A549 (cell line): ENCODE measurements around the gene PLCB3. TPM values are rescaled to one million over a fixed set of nuclear protein-coding genes. Genes with fewer than 3 reads are reported as not detected.

Source experiments
- ATAC-seq, 2 experiments: fragments of 200-7000 bp in 1 of 2; fragments of >200 bp in 1 of 2; cut with Nextera tagmentation in 1 of 2; cut with Tn5 transposase in 1 of 2; 3 replicates each; pipeline versions ENCODE4 v1.8.0 to v1.9.1; 2018 to 2020; ENCODE audit warnings: mild to moderate bottlenecking in 1 of 2, moderate library complexity in 1 of 2
- CTCF ChIA-PET: fragments of 300-600 bp; sonication (Branson Sonifier 250); formaldehyde crosslinking; extraction: SDS; loops from one replicate; lab custom pipeline; 2021; ENCODE audit warnings: antibody characterized with exemption, inconsistent platforms; lab: Yijun Ruan, JAX
- POLR2A ChIA-PET: fragments of 350-600 bp; formaldehyde crosslinking; extraction: SDS; loops from one replicate; lab custom pipeline; 2021; ENCODE audit warnings: antibody characterized with exemption, inconsistent platforms; lab: Yijun Ruan, JAX
- DNase-seq, 2 experiments: peaks; one replicate each; pipeline versions ENCODE4 v3.0.0 to v3.0.0-alpha.2; 2011 to 2016; ENCODE audit warnings: low read depth in 1 of 2, low spot score in 1 of 2
- FAIRE-seq: peaks from 2 replicates; lab custom pipeline; 2011; peaks lifted over from hg19 to GRCh38; lab: Jason Lieb, UNC
- H3K27ac ChIP-seq, 2 experiments: fragments of >200 bp; sonication (Bioruptor Twin); formaldehyde crosslinking; 3 replicates each; pipeline ENCODE4 v1.5.1; 2016 to 2017
- H3K4me1 ChIP-seq: fragments of >200 bp; sonication (Bioruptor Twin); formaldehyde crosslinking; 3 replicates; pipeline ENCODE4 v1.6.1; 2016
- H3K4me2 ChIP-seq: fragments of >200 bp; sonication (Bioruptor Twin); formaldehyde crosslinking; 3 replicates; pipeline ENCODE4 v1.6.1; 2016
- H3K4me3 ChIP-seq: fragments of >200 bp; sonication (Bioruptor Twin); formaldehyde crosslinking; 3 replicates; pipeline ENCODE4 v1.5.1; 2016
- H3K9me3 ChIP-seq: fragments of >200 bp; sonication (Bioruptor Twin); formaldehyde crosslinking; 3 replicates; pipeline ENCODE4 v1.6.1; 2016
- CEBPB ChIP-seq, 2 experiments: fragments of >200 bp in 1 of 2; sonication (Bioruptor Twin) in 1 of 2; formaldehyde crosslinking in 1 of 2; IDR thresholded peaks; 2 replicates each; pipeline ENCODE4 v1.6.1; 2012 to 2016
- CHD2 ChIP-seq: fragments of 150-350 bp; IDR thresholded peaks from 2 replicates; pipeline ENCODE4 v1.6.1; 2014; ENCODE audit warnings: low read length; ENCODE audit not compliant: partially characterized antibody
- EP300 ChIP-seq, 2 experiments: fragments of >200 bp; sonication (Bioruptor Twin); formaldehyde crosslinking; IDR thresholded peaks; 2 replicates in 1 of 2; 3 replicates in 1 of 2; pipeline ENCODE4 v1.6.1; 2016 to 2017
- FOXS1 ChIP-seq: fragments of 250-450 bp; sonication (Bioruptor Pico); IDR thresholded peaks from 2 replicates; pipeline ENCODE4 v1.5.0; 2020; ENCODE audit warnings: mild to moderate bottlenecking, moderate library complexity
- HDAC2 ChIP-seq: fragments of 200-600 bp; sonication (generic); IDR thresholded peaks from 2 replicates; pipeline ENCODE4 v1.6.1; 2016
- HOXB13 ChIP-seq: fragments of 250-450 bp; sonication (Bioruptor Pico); IDR thresholded peaks from 2 replicates; pipeline ENCODE4 v1.5.0; 2020; ENCODE audit warnings: low read depth, mild to moderate bottlenecking, moderate library complexity
- JUN ChIP-seq, 2 experiments: fragments of >200 bp; sonication (Bioruptor Twin); formaldehyde crosslinking; IDR thresholded peaks; 2 replicates in 1 of 2; 3 replicates in 1 of 2; pipeline ENCODE4 v1.6.1; 2016 to 2017
- PHF8 ChIP-seq: fragments of 200-600 bp; sonication (generic); IDR thresholded peaks from 2 replicates; pipeline ENCODE4 v1.6.1; 2016; ENCODE audit warnings: low read depth, mild to moderate bottlenecking, antibody characterized with exemption, moderate library complexity, borderline replicate concordance
- POLR2A ChIP-seq: IDR thresholded peaks from 2 replicates; pipeline ENCODE4 v1.6.1; 2012; ENCODE audit warnings: mild to moderate bottlenecking, low read length
- RARB ChIP-seq: fragments of 250-450 bp; sonication (Bioruptor Pico); IDR thresholded peaks from 2 replicates; pipeline ENCODE4 v1.8.0; 2021; ENCODE audit warnings: mild to moderate bottlenecking, moderate library complexity
- RCOR1 ChIP-seq: fragments of 150-350 bp; IDR thresholded peaks from 2 replicates; pipeline ENCODE4 v1.6.1; 2014; ENCODE audit warnings: antibody characterized with exemption, low read length, low read depth
- SMC3 ChIP-seq: fragments of >200 bp; sonication (Bioruptor Twin); formaldehyde crosslinking; IDR thresholded peaks from 3 replicates; pipeline ENCODE4 v1.6.1; 2018; ENCODE audit warnings: inconsistent platforms
- TP53 ChIP-seq: fragments of 250-450 bp; sonication (Bioruptor Pico); IDR thresholded peaks from 2 replicates; pipeline ENCODE4 v1.5.0; 2021; ENCODE audit warnings: mild to moderate bottlenecking, moderate library complexity
- ZFP36 ChIP-seq: fragments of 450-650 bp; IDR thresholded peaks from 2 replicates; pipeline ENCODE4 v1.6.1; 2014; ENCODE audit warnings: borderline replicate concordance; ENCODE audit not compliant: partially characterized antibody
- ZSCAN20 ChIP-seq: fragments of 250-450 bp; sonication (Bioruptor Pico); IDR thresholded peaks from 2 replicates; pipeline ENCODE4 v1.8.0; 2022; ENCODE audit warnings: mild to moderate bottlenecking, moderate library complexity
- whole genome bisulfite sequencing: methylation state at CpG from one replicate; pipeline ENCODE4 v1.1.6; 2017; ENCODE audit errors: missing lambda C conversion rate; 5-methylcytosine and 5-hydroxymethylcytosine counted together
- polyA plus RNA-seq, 4 experiments: library from polyadenylated mRNA; depleted of rRNA in 3 of 4; stranded (reverse); fragments of >200 nt; fragmentation: RNase III in 1 of 4; extraction: RNeasy Plus Mini Kit Qiagen cat#74134 plus additional on column Dnase treatment in 1 of 4; gene quantifications; 2 replicates in 3 of 4; 3 replicates in 1 of 4; pipeline ENCODE4 v1.2.3, GENCODE V29; 2011 to 2017
- TF ChIP-seq, protein P1 (sequence below): fragments of 150-350 bp; IDR thresholded peaks from 2 replicates; pipeline ENCODE4 v1.6.1; 2014; ENCODE audit warnings: low read depth, mild to moderate bottlenecking, low read length
- TF ChIP-seq, protein P2 (sequence below): IDR thresholded peaks from 2 replicates; pipeline ENCODE4 v1.6.1; 2012
- TF ChIP-seq, protein P3 (sequence below): IDR thresholded peaks from 2 replicates; pipeline ENCODE4 v1.6.1; 2012

PLCB3 gene
- polyA plus RNA-seq, 2 of the 4 experiments (the other 2 are of a cell fraction) = 8.8 to 21.2 TPM

DNA sequence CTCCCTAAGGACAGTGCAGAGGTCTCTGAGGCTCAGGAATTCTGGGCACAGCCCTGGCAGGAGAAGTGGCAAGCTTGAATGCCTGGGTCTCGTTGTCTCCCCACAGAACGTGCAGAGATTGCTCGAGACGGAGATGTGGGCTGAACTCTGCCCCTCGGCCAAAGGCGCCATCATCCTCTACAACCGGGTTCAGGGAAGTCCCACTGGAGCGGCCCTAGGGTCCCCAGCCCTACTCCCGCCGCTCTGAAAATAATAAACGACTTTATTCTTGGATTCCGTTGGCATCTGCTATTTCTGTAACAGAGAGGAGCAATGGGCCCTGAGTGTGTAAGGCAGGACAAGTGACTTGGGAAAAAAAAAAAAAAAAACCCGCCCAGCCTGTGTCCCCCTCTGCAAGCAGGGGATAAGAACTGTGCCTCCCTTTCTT, 21.6 kb upstream of the PLCB3 start:
- peak overlapping the region; percentile 94 for H3K4me3 ChIP-seq
- DNase-seq (no peak), FAIRE-seq (no peak), ATAC-seq (no peak)
- 77% methylated on average over 13 of the region's 13 CpGs for WGBS
- ChIA-PET POLR2A (interaction anchor here (1.0 kb wide), 1 partner anchor 11 kb away, joined by 5 read pairs; the partner anchor contains the start of gene FKBP2), CTCF (interaction anchor here (19.9 kb wide), 1 partner anchor 27 kb away, joined by 254 read pairs; the partner anchor contains the start of gene FERMT3)
- H3K4me1 ChIP-seq = peaks cover 45% of the 10 kb centered on the region
- no peaks in the 10 kb centered on the region for H3K9me3 ChIP-seq
- TF ChIP-seq HOXB13 (CRISPR knock-in tag) (no peak), SMC3 (no peak), CHD2 (no peak), CEBPB (IDR thresholded peaks at IDR 0.05) (no peak), EP300 (IDR thresholded peaks at IDR 0.05) (no peak), HDAC2 (no peak), ZSCAN20 (no peak), RCOR1 (no peak), JUN (IDR thresholded peaks at IDR 0.05) (no peak), TP53 (CRISPR knock-in tag) (no peak)
- TF ChIP-seq, protein P1, sequence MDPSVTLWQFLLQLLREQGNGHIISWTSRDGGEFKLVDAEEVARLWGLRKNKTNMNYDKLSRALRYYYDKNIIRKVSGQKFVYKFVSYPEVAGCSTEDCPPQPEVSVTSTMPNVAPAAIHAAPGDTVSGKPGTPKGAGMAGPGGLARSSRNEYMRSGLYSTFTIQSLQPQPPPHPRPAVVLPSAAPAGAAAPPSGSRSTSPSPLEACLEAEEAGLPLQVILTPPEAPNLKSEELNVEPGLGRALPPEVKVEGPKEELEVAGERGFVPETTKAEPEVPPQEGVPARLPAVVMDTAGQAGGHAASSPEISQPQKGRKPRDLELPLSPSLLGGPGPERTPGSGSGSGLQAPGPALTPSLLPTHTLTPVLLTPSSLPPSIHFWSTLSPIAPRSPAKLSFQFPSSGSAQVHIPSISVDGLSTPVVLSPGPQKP = no peak
- H3K4me2 ChIP-seq = peak overlapping the region; percentile 98
- H3K27ac ChIP-seq = peak overlapping the region; percentile 94 to 95; a peak in 5 of 6 replicates

DNA sequence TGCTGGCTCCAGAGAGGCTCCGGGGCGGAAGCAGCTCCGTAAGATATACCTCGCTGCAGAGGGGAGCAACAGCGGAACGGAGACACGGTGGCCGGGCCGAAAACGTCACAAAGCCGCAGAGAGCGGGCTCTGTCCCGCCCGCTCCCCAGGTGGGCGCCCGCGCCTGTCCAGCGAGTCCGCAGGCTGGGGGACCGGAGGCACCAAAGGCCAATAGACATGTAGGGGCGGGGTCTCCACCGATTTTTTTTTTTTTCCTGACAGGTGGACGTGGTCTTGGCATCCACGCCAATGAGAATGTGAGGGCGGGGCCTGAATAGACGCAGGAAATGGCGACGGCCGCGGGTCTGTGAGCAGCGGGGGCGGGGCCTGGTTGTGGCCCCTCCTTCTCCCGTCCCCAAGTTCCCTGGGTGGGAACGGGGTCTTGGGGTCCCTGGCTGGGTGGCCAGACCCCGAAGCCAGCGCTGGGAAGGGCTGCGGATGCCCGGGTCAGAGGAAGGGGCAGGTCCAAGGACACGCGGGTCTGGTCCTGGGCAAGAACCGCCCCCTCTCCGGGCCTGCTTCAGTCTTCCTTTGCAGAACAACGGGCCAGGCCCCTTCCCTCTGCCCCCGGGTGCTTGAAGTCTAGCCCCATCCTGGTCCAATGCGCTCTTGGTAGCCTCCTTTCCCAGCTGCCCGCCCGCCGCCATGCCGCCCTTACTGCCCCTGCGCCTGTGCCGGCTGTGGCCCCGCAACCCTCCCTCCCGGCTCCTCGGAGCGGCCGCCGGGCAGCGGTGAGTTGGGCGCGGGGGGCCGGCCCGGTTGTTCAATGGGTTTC, 21.0 kb upstream of the PLCB3 start, which contains the start of gene DNAJC4:
Gene DNAJC4, plus strand, starts transcription at position 378 of the 814 bp plus-strand sequence. Its CDS starts 307 bp downstream, at position 685.
- FAIRE-seq = no peak
- Histone ChIP-seq H3K4me3 (peak within 1 kb of the TSS; percentile 94), H3K9me3 (no peaks in the 10 kb centered on the region), H3K4me2 (peak within 1 kb of the TSS; percentile 98), H3K27ac (peak within 1 kb of the TSS; percentile 94 to 95), H3K4me1 (peaks cover 42% of the 10 kb centered on the region)
- WGBS = 3% methylated on average over 46 of the region's 62 CpGs
- ATAC-seq = peak; percentile 35 to 64
- peak; percentile 77 to 91 for DNase-seq
- TF ChIP-seq, protein P2, sequence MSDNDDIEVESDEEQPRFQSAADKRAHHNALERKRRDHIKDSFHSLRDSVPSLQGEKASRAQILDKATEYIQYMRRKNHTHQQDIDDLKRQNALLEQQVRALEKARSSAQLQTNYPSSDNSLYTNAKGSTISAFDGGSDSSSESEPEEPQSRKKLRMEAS = peak; percentile 43
- TF ChIP-seq, protein P3, sequence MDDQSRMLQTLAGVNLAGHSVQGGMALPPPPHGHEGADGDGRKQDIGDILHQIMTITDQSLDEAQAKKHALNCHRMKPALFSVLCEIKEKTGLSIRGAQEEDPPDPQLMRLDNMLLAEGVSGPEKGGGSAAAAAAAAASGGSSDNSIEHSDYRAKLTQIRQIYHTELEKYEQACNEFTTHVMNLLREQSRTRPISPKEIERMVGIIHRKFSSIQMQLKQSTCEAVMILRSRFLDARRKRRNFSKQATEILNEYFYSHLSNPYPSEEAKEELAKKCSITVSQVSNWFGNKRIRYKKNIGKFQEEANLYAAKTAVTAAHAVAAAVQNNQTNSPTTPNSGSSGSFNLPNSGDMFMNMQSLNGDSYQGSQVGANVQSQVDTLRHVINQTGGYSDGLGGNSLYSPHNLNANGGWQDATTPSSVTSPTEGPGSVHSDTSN = peak; percentile 29; the same call in 1 of the 2 replicates
- TF ChIP-seq PHF8 (peak; percentile 42; the same call in 1 of the 2 replicates), ZFP36 (no peak), POLR2A (peak; percentile 36), JUN (IDR thresholded peaks at IDR 0.05) (peak in 1 of 2 experiments; percentile 52; a peak in 2 of 5 replicates)
- CTCF ChIA-PET = interaction anchor here (1.5 to 19.9 kb wide), 2 partner anchors 27 to 74 kb away, joined by 4 to 254 read pairs; partner anchors contain the start of gene FERMT3
- POLR2A ChIA-PET = interaction anchor here (1.0 kb wide), 1 partner anchor 11 kb away, joined by 5 read pairs; the partner anchor contains the start of gene FKBP2

DNA sequence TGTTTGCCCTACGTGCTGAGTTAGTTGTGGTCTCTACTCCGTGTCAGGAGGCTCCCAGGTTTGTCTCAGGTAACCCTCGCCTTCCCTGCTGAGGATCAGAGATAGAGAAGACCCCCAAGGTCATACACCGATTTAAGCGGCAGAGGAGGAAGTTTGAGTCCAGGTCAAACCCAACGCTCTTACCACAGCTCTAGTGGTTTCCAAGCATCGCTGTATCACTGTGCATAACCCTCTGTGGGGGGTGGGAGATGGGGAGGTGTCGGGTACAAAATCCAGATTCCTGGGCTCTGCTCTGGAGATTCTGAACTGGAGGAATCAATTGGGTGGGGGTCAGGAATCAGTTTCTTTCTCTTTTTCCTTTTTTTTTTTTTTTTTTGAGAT, 20.4 kb upstream of the PLCB3 start:
- TF ChIP-seq RARB (CRISPR knock-in tag) (no peak), FOXS1 (CRISPR knock-in tag) (no peak), CEBPB (IDR thresholded peaks at IDR 0.05) (no peak)
- Histone ChIP-seq H3K27ac (peak overlapping the region; percentile 94 to 95), H3K4me1 (peaks cover 46% of the 10 kb centered on the region), H3K4me2 (peak overlapping the region; percentile 98), H3K9me3 (no peaks in the 10 kb centered on the region), H3K4me3 (peak overlapping the region; percentile 94)
- POLR2A ChIA-PET = no interaction called here
- FAIRE-seq (no peak), ATAC-seq (no peak), DNase-seq (no peak)
- CTCF ChIA-PET = interaction anchor here (1.5 to 2.8 kb wide), 2 partner anchors 19 to 74 kb away, joined by 4 to 14 read pairs; no protein-coding TSS in a partner anchor
- 24% methylated on average over 7 of the region's 8 CpGs for WGBS
